HG02678 (cell line): Measurements from ENCODE around the gene TIPIN.
"Not testable (repeated sequence)": the region's sequence is repeated elsewhere in the genome, so short reads cannot be mapped to it uniquely, and the experiment has no call there.

Experiments used
- ATAC-seq: cut with Tn5 transposase; IDR thresholded peaks from one replicate; pipeline ENCODE4 v1.9.1; 2021; ENCODE audit warnings: mild to moderate bottlenecking, moderate library complexity; ENCODE audit not compliant: unreplicated experiment

Gene TIPIN

GRCh38 chr15:66386204-66387123 lies 30.0 kb upstream of the TIPIN start, which contains the start of gene MAP2K1:
Gene MAP2K1 (plus strand): TSS chr15:66386912. CDS start chr15:66387348, 436 bp downstream.
- peak; percentile 81 for ATAC-seq

- not testable (repeated sequence) for ATAC-seq
These were observed 24.9 kb upstream of the TIPIN start for GRCh38 chr15:66381376-66381775.

- ATAC-seq: no peak
These were observed 22.4 kb upstream of the TIPIN start for GRCh38 chr15:66378814-66379430.

GRCh38 chr15:66374179-66374578 lies 17.7 kb upstream of the TIPIN start:
- ATAC-seq: no peak

GRCh38 chr15:66369773-66370651 lies 13.5 kb upstream of the TIPIN start:
- ATAC-seq: no peak

GRCh38 chr15:66364944-66365528 lies 8.6 kb upstream of the TIPIN start:
- ATAC-seq: no peak

GRCh38 chr15:66362776-66363175 lies 6.3 kb upstream of the TIPIN start:
- ATAC-seq: no peak

- not testable (repeated sequence) for ATAC-seq
These were observed 5.4 kb upstream of the TIPIN start for GRCh38 chr15:66361745-66362460.

- ATAC-seq: no peak
These were observed 3.3 kb upstream of the TIPIN start for GRCh38 chr15:66359740-66360139.

- ATAC-seq: no peak
These were observed 467 bp downstream of the TIPIN start for GRCh38 chr15:66356077-66356358.

GRCh38 chr15:66348530-66348929 lies 8.0 kb downstream of the TIPIN start:
- ATAC-seq: not testable (repeated sequence)

GRCh38 chr15:66328771-66329170 lies 27.7 kb downstream of the TIPIN start:
- ATAC-seq: no peak

GRCh38 chr15:66327736-66328135 lies 28.7 kb downstream of the TIPIN start:
- no peak for ATAC-seq

GRCh38 chr15:66326051-66326450 lies 30.4 kb downstream of the TIPIN start:
- ATAC-seq: no peak

GRCh38 chr15:66323312-66323928 lies 33.1 kb downstream of the TIPIN start:
- no peak for ATAC-seq

- ATAC-seq: no peak
These were observed 44.3 kb downstream of the TIPIN start for GRCh38 chr15:66312144-66312543.

GRCh38 chr15:66310786-66311185 lies 45.7 kb downstream of the TIPIN start:
- no peak for ATAC-seq

- no peak for ATAC-seq
These were observed 46.7 kb downstream of the TIPIN start for GRCh38 chr15:66309828-66310227.

GRCh38 chr15:66308531-66308930 lies 48.0 kb downstream of the TIPIN start:
- no peak for ATAC-seq

- ATAC-seq: no peak
These were observed 50.1 kb downstream of the TIPIN start for GRCh38 chr15:66306381-66306780.
